KOPT-K1 (cell line): ENCODE results near the gene COL4A2.

Experiments
- H3K27ac ChIP-seq: fragments of 200-600 bp; sonication (generic); 2 replicates; pipeline ENCODE4 v1.5.1; 2016; ENCODE audit warnings: antibody characterized with exemption, mild to moderate bottlenecking, low read depth, low read length; ENCODE audit not compliant: poor library complexity, severe bottlenecking
- H3K36me3 ChIP-seq: fragments of 200-600 bp; sonication (generic); 2 replicates; pipeline ENCODE4 v1.5.1; 2017; ENCODE audit warnings: antibody characterized with exemption, mild to moderate bottlenecking, low read length, moderate library complexity; ENCODE audit not compliant: insufficient read depth
- H3K9me3 ChIP-seq: fragments of 200-600 bp; sonication (generic); 2 replicates; pipeline ENCODE4 v1.5.1; 2017; ENCODE audit warnings: antibody characterized with exemption, low read length, mild to moderate bottlenecking; ENCODE audit not compliant: insufficient read depth, poor library complexity, severe bottlenecking

The COL4A2 gene

DNA sequence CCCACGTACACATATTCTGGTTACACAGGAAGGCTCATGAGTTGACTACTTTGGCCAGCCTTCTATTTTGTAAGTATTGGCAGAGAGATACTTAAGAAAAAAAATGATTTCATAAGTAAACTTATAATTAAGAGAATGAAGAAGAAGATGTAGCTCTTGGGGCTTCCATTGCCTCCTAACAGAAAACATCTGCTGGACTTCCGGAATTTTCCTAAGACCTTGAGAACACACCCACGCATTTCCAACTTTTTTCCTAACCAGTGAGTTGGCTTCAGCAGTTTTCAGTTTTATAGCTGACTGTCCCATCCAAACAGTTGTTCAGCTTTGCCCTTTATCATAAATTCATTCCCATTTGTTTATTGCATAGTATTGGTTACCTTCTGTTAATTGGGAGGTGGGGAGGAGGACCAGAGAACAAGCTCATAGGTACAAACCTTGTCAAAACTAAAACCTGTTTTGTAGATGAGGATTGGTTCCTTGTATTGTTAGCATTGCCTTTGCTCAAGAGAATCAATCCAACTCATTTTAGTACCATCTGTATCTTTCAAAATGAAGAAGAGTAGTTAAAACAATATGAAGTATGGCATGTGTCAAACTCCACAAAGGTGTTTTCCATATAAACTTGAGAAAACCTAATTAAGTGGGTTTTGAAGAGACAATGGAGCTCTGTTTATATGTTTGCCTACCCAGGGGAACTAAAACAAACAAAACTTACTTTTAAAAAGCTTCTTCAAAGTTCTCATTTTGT is 93.9 kb downstream of the COL4A2 start:
- no peak overlapping the region for H3K27ac ChIP-seq
- no peaks in the 10 kb centered on the region for H3K36me3 ChIP-seq
- no peaks in the 10 kb centered on the region for H3K9me3 ChIP-seq

DNA sequence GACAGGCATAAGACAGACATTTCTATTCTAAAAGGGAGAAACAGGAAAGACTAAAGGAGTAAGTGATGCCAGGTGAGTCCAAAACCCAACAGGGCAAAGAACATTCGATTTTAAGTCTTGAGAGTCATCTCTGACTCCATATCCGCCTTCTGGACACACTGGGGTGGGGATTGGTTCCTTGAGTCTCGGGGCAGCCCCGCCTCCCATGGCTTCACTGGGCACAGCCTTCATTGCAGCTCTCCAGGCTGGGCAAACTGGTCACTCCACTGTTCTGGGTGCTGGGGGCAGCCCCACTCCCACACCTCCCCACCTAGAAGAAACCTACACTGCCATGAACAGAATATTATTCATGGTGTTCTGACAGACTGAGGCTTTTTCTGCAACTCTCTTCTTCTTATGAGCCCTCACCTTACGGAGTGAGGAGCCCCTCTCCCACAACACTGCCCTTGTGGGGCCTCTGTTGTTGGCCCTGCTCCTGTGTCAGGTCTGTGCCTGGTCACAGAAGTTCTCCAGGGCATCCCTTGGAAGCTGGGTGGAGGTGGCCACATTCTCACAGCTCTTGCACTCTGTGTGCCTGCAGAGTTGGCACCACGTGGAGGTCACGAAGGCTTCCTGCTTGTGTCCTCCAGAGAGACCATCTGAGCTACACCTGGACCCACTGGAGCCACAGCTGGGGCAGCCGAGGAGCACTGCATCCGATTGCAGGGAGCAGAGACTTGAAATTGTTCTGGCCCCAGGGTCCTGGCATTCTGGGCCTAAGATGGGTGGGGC is 95.4 kb downstream of the COL4A2 start:
- no peak overlapping the region for H3K27ac ChIP-seq
- no peaks in the 10 kb centered on the region for H3K9me3 ChIP-seq

DNA sequence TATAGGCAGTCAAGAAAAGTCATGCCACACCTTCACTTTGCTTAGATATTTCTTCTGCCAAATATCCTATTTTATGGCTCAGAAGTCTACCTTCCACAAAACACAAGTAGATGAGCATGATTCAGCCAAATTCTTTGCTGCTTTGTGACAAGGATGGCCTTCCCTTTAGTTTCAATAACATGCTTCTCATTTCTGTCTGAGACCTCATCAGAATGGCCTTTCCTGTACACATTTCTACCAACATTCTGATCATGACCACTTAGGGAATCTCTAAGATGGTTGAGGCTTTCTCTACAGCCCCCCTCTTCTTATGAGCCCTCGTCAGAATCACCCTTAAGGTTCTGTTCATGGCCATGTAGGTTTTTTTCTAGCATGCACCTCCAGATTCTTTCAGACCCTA is 96.2 kb downstream of the COL4A2 start:
- H3K36me3 ChIP-seq: no peaks in the 10 kb centered on the region
- H3K9me3 ChIP-seq: no peaks in the 10 kb centered on the region
- no peak overlapping the region for H3K27ac ChIP-seq

More for the DNA sequence above, 95.4 kb downstream of the COL4A2 start:
- H3K36me3 ChIP-seq: no peaks in the 10 kb centered on the region

DNA sequence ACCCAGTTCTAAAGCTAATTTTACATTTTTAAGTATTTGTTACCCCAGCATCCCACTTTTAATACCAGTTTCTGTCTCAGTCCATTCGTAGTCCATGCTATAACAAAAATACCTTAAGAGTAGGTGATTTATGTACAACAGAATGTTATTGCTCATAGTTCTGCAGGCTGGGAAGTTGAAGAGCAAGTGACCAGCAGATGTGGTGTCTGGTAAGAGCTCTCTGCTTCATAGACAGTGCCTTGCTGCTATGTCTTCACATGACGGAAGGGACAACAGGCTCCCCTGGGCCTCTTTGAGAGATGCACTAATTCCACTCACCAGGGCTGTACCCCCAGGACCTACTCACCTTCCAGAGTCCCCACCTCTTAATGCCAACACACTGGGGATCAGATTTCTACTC is 96.6 kb downstream of the COL4A2 start:
- Histone ChIP-seq H3K9me3 (no peaks in the 10 kb centered on the region), H3K36me3 (no peaks in the 10 kb centered on the region), H3K27ac (no peak overlapping the region)

DNA sequence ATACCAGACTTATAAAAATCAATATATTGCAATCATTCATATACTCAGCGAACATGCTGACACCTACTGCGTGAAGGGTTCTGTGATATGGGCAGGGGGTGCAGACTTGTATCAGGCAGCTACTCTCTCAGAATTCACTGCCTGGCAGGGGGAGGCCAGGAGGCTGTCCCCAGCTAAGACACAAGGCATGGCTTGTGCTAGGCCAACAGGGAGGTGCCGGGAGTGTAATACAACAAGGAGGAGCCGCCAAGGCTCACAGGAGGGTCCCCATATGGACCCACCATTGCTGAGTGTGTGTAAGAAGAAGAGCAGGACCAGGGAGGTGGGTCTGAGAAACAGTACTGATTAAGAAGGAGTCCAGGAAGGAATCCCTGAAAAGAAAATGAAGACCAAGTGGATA is 97.2 kb downstream of the COL4A2 start:
- H3K9me3 ChIP-seq: no peaks in the 10 kb centered on the region
- H3K27ac ChIP-seq: no peak overlapping the region

DNA sequence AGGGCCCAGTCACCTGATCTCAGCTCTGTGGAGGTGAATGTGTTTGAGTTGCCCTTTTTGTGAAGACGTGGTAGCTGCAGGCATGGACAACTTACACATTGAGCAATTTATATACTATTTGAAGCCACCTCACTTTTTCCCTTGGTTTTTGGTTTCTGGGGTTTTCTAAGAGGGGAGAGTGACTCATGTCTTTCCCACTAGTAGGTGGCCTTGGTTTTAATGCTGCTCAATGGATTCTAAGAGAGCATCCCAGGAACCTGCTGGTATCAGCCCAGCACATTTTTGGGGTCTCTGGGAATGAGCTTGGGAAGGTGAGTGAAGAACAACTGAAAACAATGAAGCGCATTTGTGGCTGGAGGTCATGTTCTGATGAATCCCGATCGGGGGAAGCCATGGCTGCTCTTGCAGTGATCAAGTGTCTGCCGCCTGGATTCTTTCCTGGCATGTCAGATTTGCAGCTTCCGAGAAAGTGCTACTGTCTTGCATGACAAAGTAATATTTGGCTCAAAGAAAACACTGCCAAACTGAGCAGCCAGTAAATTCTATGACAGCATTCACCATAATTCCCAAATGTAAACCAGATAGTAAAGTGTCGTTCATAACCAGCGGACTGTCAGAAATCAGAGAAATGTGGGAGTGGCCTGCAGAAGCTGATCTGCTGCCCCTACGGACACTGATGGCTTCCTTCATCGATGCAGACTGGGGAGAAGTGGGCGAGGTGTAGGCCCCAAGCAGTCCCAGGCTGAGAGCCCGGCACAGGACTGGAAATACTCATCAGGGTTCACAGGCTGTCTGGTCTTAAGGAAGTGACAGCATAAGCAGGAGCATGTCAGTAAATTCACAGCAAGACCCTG is 98.7 kb downstream of the COL4A2 start:
- Histone ChIP-seq H3K27ac (no peak overlapping the region), H3K9me3 (no peaks in the 10 kb centered on the region), H3K36me3 (no peaks in the 10 kb centered on the region)

More for the DNA sequence above, 97.2 kb downstream of the COL4A2 start:
- H3K36me3 ChIP-seq: no peaks in the 10 kb centered on the region

DNA sequence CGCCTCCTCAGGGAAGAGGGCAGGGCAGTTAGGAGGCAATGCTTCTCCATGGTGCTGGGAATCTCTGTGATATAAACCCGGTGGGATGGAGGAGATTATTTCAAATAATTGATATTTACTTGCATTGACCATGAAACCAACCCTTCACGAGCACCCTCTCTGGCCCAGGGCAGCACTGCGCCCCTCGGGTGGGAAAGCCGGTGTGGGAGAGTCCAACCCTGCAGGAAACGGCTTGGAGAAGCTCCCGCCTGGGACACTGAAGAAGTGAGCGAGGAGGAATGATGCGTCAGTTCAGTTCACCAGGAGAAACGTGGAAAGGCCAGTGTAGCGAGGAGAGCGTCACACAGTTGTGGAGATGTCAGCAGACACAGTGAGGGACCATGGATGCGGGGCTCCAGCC is 99.9 kb downstream of the COL4A2 start:
- no peaks in the 10 kb centered on the region for H3K9me3 ChIP-seq
- no peaks in the 10 kb centered on the region for H3K36me3 ChIP-seq
- H3K27ac ChIP-seq: no peak overlapping the region

DNA sequence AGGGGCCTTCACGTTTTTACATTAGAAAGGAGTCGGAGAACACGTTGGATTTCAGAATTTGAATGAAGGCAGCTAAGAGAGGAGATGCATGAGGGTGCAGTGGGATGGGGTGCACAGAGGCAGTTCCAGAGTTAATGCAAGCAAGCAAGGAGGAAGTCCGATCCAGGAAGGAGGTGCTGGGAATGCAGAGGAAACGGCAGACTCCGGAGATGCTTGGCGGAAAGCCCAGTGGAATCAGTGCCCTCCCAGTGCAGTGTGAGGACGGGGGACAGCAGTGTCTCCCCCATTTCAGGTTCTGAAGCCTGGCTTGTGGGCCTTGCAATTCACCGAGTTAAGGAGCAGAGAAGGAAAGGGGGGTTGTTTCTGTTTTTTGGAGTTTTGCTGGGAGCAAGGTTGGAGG is 100.4 kb downstream of the COL4A2 start:
- H3K27ac ChIP-seq: no peak overlapping the region
- no peaks in the 10 kb centered on the region for H3K9me3 ChIP-seq
- H3K36me3 ChIP-seq: no peaks in the 10 kb centered on the region

DNA sequence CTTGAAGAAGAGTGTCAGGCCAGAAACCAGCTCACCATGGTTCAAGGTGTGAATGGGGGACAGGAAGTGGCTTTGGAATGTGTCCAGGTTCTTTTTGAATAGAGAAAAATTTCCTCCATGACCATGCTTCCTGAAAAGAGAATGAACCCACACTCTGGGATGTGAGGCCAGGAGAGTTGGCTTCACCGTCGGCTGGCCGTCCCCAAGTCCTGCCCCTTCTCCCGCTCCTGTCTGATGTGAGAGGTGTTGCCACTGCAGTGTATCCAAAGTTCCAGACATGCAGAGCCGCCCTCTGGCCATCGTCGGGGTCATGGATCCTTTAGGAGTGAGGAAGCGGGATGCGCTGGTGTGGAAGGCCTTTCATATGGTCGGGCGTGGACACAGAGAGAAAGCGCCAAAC is 101.2 kb downstream of the COL4A2 start:
- Histone ChIP-seq H3K9me3 (no peaks in the 10 kb centered on the region), H3K36me3 (no peaks in the 10 kb centered on the region), H3K27ac (no peak overlapping the region)

DNA sequence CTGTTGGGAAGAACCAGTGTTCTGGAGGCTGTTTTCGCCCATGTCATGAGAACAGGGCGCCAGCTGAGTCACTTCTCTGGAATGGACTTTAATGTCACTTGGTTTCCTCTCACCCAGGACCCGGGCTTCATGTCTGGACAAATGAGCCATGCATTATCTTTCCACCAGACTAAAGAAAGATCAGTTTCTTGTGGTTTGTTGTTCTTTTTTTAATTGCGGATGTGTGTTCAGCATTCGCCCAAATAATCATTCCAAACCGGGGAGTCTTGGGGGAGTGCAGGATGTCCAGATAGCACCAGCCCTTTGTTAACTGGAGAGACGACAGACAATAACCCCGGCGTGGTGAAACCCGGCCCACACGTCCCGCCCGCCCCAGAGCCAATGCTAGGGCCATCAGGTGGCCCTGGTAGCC is 102.5 kb downstream of the COL4A2 start:
- Histone ChIP-seq H3K9me3 (no peaks in the 10 kb centered on the region), H3K27ac (no peak overlapping the region), H3K36me3 (no peaks in the 10 kb centered on the region)

DNA sequence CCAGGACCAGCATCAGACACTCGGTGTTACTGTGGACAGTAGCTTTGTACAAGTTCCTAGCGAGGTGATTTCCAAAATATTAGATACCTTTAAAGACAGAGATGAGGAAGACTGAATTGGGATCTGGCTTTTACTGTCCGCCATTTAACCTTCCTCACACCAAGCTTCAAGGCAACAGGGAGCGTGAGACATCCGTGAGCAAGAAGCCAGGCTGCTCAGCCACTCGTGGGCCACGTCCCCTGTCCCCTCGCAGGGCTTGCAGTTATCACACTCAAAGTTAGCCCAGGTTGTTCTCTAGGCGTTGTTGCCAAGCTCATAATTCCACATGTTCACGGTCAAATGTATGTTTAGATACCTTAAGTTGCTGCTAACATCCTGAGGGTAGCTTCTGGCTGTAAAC is 102.9 kb downstream of the COL4A2 start:
- H3K27ac ChIP-seq: no peak overlapping the region
- no peaks in the 10 kb centered on the region for H3K36me3 ChIP-seq
- no peaks in the 10 kb centered on the region for H3K9me3 ChIP-seq

DNA sequence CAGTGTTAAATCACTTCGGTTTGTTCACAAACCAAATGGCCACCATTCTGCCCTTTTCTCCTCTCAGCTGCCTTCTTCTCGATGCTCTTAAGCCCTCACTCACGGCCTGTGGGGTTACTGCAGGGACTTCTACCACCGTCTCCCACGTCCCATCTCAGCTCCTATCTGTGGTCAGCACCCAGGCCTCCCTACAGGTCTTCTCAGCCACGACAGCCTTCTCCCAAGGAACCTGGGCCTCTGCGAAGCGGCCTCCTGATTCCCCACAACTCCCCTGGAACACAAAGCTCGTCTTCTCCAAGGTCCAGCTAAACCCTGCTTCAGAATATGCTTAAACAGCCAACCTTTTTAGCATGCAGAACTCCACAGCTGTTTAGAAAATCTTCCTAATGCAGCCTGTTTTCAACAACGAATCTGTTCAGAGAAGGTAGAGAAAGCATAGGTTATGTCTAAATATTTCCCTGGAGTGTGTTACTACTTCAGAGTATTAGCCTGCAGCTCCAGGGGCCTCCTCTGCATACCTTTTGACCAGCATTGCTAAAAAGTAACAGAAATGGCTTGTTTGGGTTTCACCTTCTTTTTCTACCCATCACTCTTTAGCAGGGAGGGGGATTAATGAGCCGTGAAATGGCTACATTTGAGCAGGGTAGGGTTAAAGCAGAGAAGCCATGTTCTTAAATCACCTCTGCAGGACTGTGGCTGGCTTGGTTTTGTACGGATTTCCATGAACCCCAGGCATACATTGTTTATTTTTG is 104.0 kb downstream of the COL4A2 start:
- Histone ChIP-seq H3K27ac (no peak overlapping the region), H3K9me3 (no peaks in the 10 kb centered on the region)

DNA sequence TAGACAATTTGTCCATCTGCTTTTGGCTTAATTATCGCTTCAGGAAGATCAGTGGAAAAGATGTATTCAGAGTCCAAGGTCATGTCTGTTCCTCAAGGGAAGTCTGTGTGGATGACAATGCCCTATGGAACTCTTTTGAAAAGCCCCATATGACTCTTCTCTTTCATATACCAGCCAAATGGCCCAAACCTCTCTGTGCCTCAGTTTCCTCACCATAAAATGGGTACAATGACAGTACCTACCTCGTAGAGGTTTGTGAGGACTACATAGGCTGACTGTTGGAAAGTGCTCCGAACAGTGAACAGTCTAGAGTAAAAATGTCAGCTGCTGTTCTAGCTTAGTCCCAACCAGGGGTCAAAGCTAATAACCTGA is 104.6 kb downstream of the COL4A2 start:
- Histone ChIP-seq H3K27ac (no peak overlapping the region), H3K9me3 (no peaks in the 10 kb centered on the region), H3K36me3 (no peaks in the 10 kb centered on the region)

More for the DNA sequence above, 104.0 kb downstream of the COL4A2 start:
- no peaks in the 10 kb centered on the region for H3K36me3 ChIP-seq

DNA sequence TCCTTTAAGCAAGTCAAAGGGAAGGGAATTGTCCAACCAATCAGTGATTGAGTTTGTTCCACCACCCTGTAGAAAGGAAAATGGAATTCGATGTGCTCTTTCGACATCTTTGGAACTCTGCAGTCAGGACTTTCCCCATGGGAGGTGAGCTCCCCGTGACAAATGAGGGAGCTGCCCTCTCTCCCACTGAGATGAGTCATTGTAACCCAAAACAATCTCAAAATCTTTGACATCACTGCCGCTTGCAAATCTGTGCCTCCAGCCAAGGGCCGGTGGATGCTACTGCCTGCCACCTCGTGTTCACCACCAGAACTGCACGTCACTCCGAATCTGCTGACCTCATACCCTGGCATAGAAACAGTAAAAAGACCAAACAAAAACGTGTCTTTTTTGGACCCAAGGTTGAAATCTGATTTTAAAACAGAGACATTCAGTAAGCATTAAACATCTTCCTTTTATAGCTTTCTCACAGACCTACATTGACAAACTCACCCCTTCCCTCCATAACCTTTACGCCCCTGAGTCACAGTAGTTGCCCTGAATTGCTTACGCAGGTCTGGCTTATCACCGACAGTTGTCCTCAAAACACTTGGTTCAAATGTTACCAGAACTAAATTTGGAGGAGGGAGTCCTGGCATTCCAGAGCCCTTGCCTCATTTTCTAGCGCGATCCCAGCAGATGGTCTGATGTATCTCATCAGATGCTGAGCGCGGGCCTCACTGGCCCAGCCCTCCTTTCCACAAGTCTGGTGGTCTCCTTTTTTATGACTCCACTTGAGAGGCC is 105.2 kb downstream of the COL4A2 start:
- Histone ChIP-seq H3K27ac (no peak overlapping the region), H3K9me3 (no peaks in the 10 kb centered on the region), H3K36me3 (no peaks in the 10 kb centered on the region)
